ENCODE results near the gene MARCO. TPM values are rescaled to one million over a fixed set of nuclear protein-coding genes. Genes with fewer than 3 reads are reported as not detected.

MARCO gene
- total RNA-seq, 1 experiment from 2014 or later: 0.54 TPM

- H3K79me2 ChIP-seq (ENCODE audit: insufficient read depth, low read length): no peaks in the 10 kb centered on the region
- H3K9me3 ChIP-seq (ENCODE audit: control insufficient read depth in 1 of 2, insufficient read depth in 1 of 2, low read depth in 1 of 2, low read length in 2 of 2): no peaks in the 10 kb centered on the region
- H3K36me3 ChIP-seq (ENCODE audit: control insufficient read depth in 1 of 2, insufficient read depth in 2 of 2, low read length in 2 of 2): no peaks in the 10 kb centered on the region
- no peaks in the 10 kb centered on the region for H4K20me1 ChIP-seq (ENCODE audit: insufficient read depth)
- no TSS peak for BruUV-seq (replicated peaks)
- RAD21 ChIA-PET (ENCODE audit: low non-redundant PET in 1 of 2, low total read pairs in 2 of 2, uncharacterized antibody in 2 of 2, unreplicated experiment in 2 of 2): no interaction called here
- H3K4me1 ChIP-seq (ENCODE audit: control insufficient read depth in 1 of 2, insufficient read depth in 2 of 2, low read length in 2 of 2): no peaks in the 10 kb centered on the region; a peak in 1 of 4 replicates
- intact Hi-C loops (cut with micrococcal nuclease): no loop called here
- no peak overlapping the region for H3K4me3 ChIP-seq (replicated peaks in 1 of 2; ENCODE audit: low read depth in 1 of 2, low read length in 2 of 2)
- no peak overlapping the region for H3K4me2 ChIP-seq (ENCODE audit: low read length)
- peaks cover 10% of the 10 kb centered on the region; the same call in 1 of the 2 replicates for H3K27me3 ChIP-seq (ENCODE audit: insufficient read depth, low read length)
- ATAC-seq (no peak), DNase-seq (ENCODE audit: low read depth, low spot score) (no peak)
- H3K27ac ChIP-seq (ENCODE audit: low read depth, low read length): no peak overlapping the region
- H2AFZ ChIP-seq (ENCODE audit: low read depth, low read length, poor library complexity, severe bottlenecking): no peak overlapping the region
- CTCF ChIA-PET: no interaction called here
- POLR2A ChIA-PET: no interaction called here
- TF ChIP-seq SP1 (IDR thresholded peaks at IDR 0.05; ENCODE audit: low read depth): no peak
- TF ChIP-seq MAX (IDR thresholded peaks at IDR 0.05): no peak
- H3K9ac ChIP-seq (ENCODE audit: low read length): no peak overlapping the region
- H3K9me2 ChIP-seq (ENCODE audit: insufficient read depth): no peaks in the 10 kb centered on the region
Observed at GRCh38 chr2:119009110-119009509, 67.1 kb downstream of the MARCO start.

- Histone ChIP-seq H3K9me2 (ENCODE audit: insufficient read depth) (no peaks in the 10 kb centered on the region), H3K36me3 (ENCODE audit: control insufficient read depth in 1 of 2, insufficient read depth in 2 of 2, low read length in 2 of 2) (no peaks in the 10 kb centered on the region), H3K27me3 (ENCODE audit: insufficient read depth, low read length) (peaks cover 10% of the 10 kb centered on the region; the same call in 1 of the 2 replicates), H3K79me2 (ENCODE audit: insufficient read depth, low read length) (no peaks in the 10 kb centered on the region), H3K27ac (ENCODE audit: low read depth, low read length) (no peak overlapping the region), H3K4me1 (ENCODE audit: control insufficient read depth in 1 of 2, insufficient read depth in 2 of 2, low read length in 2 of 2) (no peaks in the 10 kb centered on the region; a peak in 1 of 4 replicates), H3K4me3 (replicated peaks in 1 of 2; ENCODE audit: low read depth in 1 of 2, low read length in 2 of 2) (no peak overlapping the region), H2AFZ (ENCODE audit: low read depth, low read length, poor library complexity, severe bottlenecking) (no peak overlapping the region), H4K20me1 (ENCODE audit: insufficient read depth) (no peaks in the 10 kb centered on the region), H3K9me3 (ENCODE audit: control insufficient read depth in 1 of 2, insufficient read depth in 1 of 2, low read depth in 1 of 2, low read length in 2 of 2) (no peaks in the 10 kb centered on the region), H3K9ac (ENCODE audit: low read length) (no peak overlapping the region), H3K4me2 (ENCODE audit: low read length) (no peak overlapping the region)
- ChIA-PET RAD21 (ENCODE audit: low non-redundant PET in 1 of 2, low total read pairs in 2 of 2, uncharacterized antibody in 2 of 2, unreplicated experiment in 2 of 2) (no interaction called here), CTCF (no interaction called here), POLR2A (no interaction called here)
- intact Hi-C loops (cut with micrococcal nuclease): loop anchor here (2.0 kb wide), 2 partner anchors 128 to 650 kb away; no protein-coding TSS in a partner anchor
- ATAC-seq (no peak), DNase-seq (ENCODE audit: low read depth, low spot score) (no peak)
- no TSS peak for BruUV-seq (replicated peaks)
- no peak for TF ChIP-seq SIN3A (IDR thresholded peaks at IDR 0.05; ENCODE audit: low read depth)
- TF ChIP-seq SRF (IDR thresholded peaks at IDR 0.05; ENCODE audit: low read depth): no peak
- no peak for TF ChIP-seq TCF7L2 (IDR thresholded peaks at IDR 0.05; ENCODE audit: borderline replicate concordance, extremely low read depth, insufficient read depth, insufficient read length)
- TF ChIP-seq REST (IDR thresholded peaks at IDR 0.05; ENCODE audit: low read depth): no peak
- TF ChIP-seq POLR2A (IDR thresholded peaks at IDR 0.05; ENCODE audit: borderline replicate concordance, extremely low read depth, insufficient read depth, insufficient read length): no peak
- no peak for TF ChIP-seq CTCF (IDR thresholded peaks at IDR 0.05 in 2 of 3, conservative IDR thresholded peaks at IDR 0.05 in 1 of 3; ENCODE audit: borderline replicate concordance in 1 of 3, insufficient read depth in 1 of 3, low read depth in 2 of 3, low read length in 2 of 3)
- no peak for TF ChIP-seq ELF1 (IDR thresholded peaks at IDR 0.05; ENCODE audit: borderline replicate concordance, low read depth)
- no peak for TF ChIP-seq ZBTB33 (IDR thresholded peaks at IDR 0.05; ENCODE audit: extremely low read depth, insufficient replicate concordance, low read length)
- no peak for TF ChIP-seq ATF3 (IDR thresholded peaks at IDR 0.05)
- TF ChIP-seq MAX (IDR thresholded peaks at IDR 0.05): no peak
- no peak for TF ChIP-seq CBX3 (IDR thresholded peaks at IDR 0.05; ENCODE audit: low read depth)
Observed at GRCh38 chr2:119010336-119010735, 68.3 kb downstream of the MARCO start.

Data from HCT116 (cell line).